ENCODE results near the gene APCDD1L. TPM values are rescaled to one million over a fixed set of nuclear protein-coding genes. Genes with fewer than 3 reads are reported as not detected.
"Not testable (repeated sequence)": the region's sequence is repeated elsewhere in the genome, so short reads cannot be mapped to it uniquely, and the experiment has no call there.

The APCDD1L gene
- total RNA-seq, 1 donor from 2014 or later: not detected

DNA sequence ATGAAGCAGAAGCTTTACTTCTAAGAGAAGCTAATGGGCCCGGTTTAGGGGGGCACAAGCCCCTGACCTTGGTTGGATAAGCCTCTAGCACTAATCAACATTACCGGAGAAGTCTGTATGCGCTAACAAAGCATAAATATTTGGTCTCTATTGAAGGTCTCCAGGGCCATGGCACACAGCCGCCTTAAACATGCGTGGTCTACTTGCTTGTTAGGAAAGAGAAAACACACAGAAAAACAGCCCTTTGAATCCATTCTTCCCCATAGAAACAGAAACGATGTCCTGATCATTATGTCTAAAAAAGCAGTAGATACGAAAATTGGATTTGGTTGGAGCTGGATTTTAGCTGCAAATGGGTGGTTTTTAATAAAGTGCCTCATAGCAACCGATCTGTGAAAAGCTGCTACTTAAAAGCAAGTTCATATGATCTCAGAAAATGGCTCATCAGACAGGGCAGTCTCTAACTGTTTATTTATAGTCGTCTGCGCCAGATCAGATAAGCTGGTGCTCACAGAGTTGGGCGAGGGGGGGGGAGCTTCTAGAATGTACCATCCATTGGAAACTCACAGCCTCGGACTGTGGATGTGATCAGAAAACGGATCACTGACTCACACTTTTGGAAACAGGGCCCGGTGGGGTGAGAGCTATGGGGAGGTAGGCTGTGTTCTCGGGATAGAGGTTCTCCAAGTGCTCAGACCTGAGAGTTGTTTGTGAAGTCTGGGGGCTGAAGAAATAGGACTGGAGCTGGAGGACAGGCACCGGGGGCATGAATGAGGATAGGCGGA, 35.3 kb upstream of the APCDD1L start:
- peaks cover 14% of the 10 kb centered on the region for H3K27me3 Mint-ChIP-seq (ENCODE audit: low read depth)
- H3K4me1 Mint-ChIP-seq (ENCODE audit: low read depth): no peaks in the 10 kb centered on the region
- H3K4me3 Mint-ChIP-seq (ENCODE audit: low read depth): no peak overlapping the region
- H3K36me3 Mint-ChIP-seq (ENCODE audit: low read depth): no peaks in the 10 kb centered on the region
- no peaks in the 10 kb centered on the region for H3K9me3 Mint-ChIP-seq
- H3K27ac Mint-ChIP-seq: no peak overlapping the region
- DNase-seq (ENCODE audit: low spot score): no peak
- intact Hi-C loops (cut with micrococcal nuclease): no loop called here

DNA sequence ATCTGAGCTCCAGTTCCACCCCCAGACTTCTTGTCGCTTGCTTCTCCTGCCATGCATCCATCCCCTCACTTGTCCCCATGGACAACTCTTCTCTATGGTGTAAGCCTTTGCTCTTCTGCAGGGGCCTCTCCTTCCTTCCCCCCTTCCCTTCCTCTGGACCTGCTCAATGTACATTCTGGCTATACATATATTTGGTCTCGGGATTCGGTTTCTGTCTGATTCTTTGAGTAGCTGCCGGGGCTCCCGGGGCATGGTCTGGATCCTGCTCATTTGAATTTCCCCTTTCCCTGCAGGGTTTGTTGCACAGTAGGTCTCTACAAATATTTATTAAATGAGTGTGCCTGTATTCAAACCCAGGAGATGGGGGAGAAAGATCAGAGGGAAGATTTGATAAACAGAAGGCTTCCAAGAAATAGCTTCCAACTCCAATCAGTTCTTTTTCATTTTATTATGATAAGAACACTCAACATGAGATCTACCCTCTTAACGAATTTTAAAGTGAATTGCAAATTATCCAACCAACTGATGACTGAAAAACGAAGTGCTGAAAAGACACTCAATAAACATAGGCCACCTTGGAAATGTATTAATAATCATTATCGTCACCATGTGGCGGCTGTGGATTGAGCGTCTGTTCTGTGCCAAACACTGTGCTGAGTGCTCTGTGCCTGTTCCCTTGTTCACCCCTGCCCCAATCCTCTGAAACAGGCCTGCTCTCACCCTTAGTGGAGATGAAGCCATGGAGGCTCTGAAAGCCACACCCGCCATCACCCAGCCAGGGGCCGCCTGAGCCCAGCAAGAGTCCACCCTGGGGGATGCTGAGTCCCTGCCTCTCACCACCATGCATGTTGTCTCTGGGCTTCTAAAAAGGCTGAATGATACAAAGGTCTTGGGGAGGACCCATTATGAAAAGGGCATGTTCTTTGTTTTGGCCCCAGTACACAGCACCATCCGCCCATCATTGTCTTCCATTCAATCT, 34.3 kb upstream of the APCDD1L start:
- Mint-ChIP-seq H3K9me3 (no peaks in the 10 kb centered on the region), H3K27me3 (ENCODE audit: low read depth) (peaks cover 13% of the 10 kb centered on the region)

DNA sequence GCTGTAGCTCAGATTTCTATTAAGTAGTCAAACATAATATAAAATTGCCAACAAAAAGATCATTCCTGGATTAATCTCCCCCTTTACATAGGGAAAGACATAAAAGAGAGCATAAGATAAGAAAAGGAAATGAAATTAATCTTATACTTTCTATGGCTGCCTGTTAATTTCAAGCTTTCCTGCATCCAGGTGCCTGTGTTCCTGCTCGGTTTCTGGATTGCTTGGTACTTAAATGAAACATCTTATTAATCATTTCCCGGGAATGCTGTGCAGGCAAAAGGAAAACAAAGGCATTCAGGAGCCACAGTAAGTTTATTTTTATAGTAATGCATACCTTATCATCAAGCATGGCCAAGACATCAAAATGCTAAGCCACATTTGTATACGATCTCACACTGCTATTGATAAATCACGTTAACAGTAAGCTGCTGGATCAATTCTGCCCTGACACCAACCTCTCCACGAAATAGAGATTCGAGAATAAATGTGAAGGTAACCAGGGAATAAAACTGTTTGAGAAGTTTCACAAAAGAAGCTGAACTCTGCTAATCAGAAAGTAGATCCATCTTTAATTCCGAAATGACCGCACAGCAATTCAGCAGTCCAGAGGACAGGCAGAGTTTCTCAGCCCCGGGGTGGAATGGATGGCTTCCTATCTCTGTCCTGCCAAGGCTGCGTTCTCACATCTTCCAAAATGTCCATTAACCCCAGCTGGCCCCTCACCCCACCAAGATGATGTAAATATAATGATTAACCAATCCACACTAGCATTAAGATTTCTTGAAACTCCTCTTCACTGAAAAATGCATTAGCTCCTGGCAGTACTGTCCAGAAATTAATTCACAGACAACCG, 32.6 kb upstream of the APCDD1L start:
- H3K27me3 Mint-ChIP-seq (ENCODE audit: low read depth): peaks cover 7% of the 10 kb centered on the region
- no peaks in the 10 kb centered on the region for H3K36me3 Mint-ChIP-seq (ENCODE audit: low read depth)
- no peaks in the 10 kb centered on the region for H3K4me1 Mint-ChIP-seq (ENCODE audit: low read depth)
- no peaks in the 10 kb centered on the region for H3K9me3 Mint-ChIP-seq
- no peak overlapping the region for H3K27ac Mint-ChIP-seq
- intact Hi-C loops (cut with micrococcal nuclease): no loop called here
- no peak overlapping the region for H3K4me3 Mint-ChIP-seq (ENCODE audit: low read depth)
- no peak for DNase-seq (ENCODE audit: low spot score)

More for the DNA sequence above, 34.3 kb upstream of the APCDD1L start:
- H3K27ac Mint-ChIP-seq: no peak overlapping the region
- H3K4me1 Mint-ChIP-seq (ENCODE audit: low read depth): no peaks in the 10 kb centered on the region
- intact Hi-C loops (cut with micrococcal nuclease): no loop called here
- H3K4me3 Mint-ChIP-seq (ENCODE audit: low read depth): no peak overlapping the region
- no peak for DNase-seq (ENCODE audit: low spot score)
- H3K36me3 Mint-ChIP-seq (ENCODE audit: low read depth): no peaks in the 10 kb centered on the region

DNA sequence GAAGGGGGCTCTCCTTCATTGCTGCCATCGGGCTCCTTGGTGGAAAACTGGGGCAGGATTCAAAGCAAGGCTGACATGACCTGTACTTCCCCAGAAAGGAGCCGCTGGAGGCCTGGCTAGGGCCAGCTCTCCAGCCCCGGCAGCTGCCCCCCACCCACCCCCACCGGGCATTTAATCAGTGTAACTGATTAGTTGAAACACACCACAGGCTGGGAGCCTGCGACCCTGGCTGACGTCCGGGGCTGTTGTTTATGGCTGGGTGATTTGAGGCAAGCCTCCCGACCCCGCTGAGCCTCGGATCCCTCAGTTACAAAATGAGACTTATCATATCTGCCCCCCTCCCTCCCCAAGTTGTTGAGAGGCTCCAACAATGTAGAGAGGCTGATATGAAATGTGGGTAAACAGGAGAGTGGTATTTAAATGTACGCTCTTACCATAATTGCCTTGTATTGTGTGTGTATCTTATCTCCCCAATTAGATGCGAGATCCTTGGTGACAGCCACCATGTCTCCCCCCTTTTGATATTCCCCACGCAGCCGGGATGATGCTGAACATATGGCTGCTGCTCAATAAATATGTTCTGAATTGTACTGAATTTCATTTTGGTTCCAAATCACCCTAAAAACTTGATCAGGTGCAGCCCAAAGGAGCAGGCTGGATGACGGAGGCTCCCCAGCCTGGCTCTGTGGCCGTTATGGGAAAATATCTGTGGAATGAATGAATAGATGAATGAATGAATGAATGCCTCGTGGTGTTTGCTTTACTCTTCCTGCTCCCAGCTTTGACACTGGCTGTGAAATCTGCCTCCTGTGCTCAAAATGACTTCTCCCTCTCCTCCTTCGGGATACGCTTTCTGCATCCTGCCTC, 31.8 kb upstream of the APCDD1L start:
- H3K27me3 Mint-ChIP-seq (ENCODE audit: low read depth): peaks cover 4% of the 10 kb centered on the region
- H3K27ac Mint-ChIP-seq: no peak overlapping the region
- H3K36me3 Mint-ChIP-seq (ENCODE audit: low read depth): no peaks in the 10 kb centered on the region
- intact Hi-C loops (cut with micrococcal nuclease): no loop called here
- no peaks in the 10 kb centered on the region for H3K9me3 Mint-ChIP-seq
- no peak overlapping the region for H3K4me3 Mint-ChIP-seq (ENCODE audit: low read depth)
- DNase-seq (ENCODE audit: low spot score): no peak
- peaks cover 1% of the 10 kb centered on the region for H3K4me1 Mint-ChIP-seq (ENCODE audit: low read depth)

DNA sequence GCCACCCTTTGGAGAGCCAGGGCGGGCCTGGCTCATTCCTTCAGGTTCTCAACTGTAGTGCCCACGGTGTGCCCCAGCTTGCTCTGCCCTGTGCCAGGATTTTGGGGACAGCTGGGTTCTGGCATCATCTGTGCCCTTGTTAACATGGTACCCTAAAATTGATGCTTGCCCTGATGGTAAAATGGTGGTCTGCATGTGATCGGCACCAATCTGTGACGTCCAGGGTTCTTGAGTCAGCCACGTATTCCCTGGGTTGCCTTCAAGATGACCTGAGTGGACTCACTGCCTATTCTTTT, 31.2 kb upstream of the APCDD1L start:
- no peaks in the 10 kb centered on the region for H3K36me3 Mint-ChIP-seq (ENCODE audit: low read depth)
- no peak overlapping the region for H3K4me3 Mint-ChIP-seq (ENCODE audit: low read depth)
- H3K9me3 Mint-ChIP-seq: no peaks in the 10 kb centered on the region
- peaks cover 4% of the 10 kb centered on the region for H3K27me3 Mint-ChIP-seq (ENCODE audit: low read depth)
- no peak overlapping the region for H3K27ac Mint-ChIP-seq
- intact Hi-C loops (cut with micrococcal nuclease): no loop called here
- DNase-seq (ENCODE audit: low spot score): no peak
- peaks cover 3% of the 10 kb centered on the region for H3K4me1 Mint-ChIP-seq (ENCODE audit: low read depth)

DNA sequence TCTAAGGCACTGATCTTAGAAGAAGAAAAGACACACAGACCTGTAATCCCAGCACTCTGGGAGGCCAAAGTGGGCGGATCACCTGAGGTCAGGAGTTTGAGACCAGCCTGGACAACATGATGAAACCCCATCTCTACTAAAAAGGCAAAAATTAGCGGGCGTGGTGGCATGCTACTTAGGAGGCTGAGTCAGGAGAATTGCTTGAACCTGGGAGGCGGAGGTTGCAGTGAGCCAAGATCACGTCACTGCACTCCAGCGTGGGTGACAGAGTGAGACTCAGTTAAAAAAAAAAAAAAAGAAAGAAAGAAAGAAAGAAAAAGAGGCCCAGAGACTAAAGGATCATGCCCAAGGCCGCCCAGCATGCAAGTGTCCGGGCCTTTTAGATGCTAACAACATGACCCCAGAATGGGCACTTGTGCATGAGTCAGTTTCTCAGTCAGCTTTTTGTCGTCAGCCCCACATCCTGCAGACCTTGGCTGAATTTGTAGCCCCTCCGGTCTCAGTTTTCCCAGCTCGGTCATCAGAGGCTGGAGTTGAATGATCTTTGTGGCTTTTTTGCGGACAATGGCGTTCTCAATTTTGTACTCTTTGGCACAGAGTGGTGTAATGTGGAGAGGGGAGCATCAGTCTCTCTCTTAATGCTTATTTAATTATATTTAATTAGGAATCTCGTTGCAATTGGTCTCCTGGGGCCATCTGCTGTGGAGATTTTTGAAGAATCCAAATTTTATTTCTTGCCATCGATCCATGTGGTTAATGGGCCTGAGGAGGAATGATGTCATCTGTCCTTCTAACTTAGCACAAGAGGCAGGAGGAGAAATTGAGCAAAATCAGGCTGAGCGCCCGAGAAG, 30.6 kb upstream of the APCDD1L start:
- DNase-seq (ENCODE audit: low spot score): no peak
- Mint-ChIP-seq H3K27me3 (ENCODE audit: low read depth) (peaks cover 4% of the 10 kb centered on the region), H3K4me1 (ENCODE audit: low read depth) (peaks cover 3% of the 10 kb centered on the region), H3K27ac (no peak overlapping the region), H3K4me3 (ENCODE audit: low read depth) (no peak overlapping the region), H3K9me3 (no peaks in the 10 kb centered on the region), H3K36me3 (ENCODE audit: low read depth) (no peaks in the 10 kb centered on the region)
- intact Hi-C loops (cut with micrococcal nuclease): no loop called here

DNA sequence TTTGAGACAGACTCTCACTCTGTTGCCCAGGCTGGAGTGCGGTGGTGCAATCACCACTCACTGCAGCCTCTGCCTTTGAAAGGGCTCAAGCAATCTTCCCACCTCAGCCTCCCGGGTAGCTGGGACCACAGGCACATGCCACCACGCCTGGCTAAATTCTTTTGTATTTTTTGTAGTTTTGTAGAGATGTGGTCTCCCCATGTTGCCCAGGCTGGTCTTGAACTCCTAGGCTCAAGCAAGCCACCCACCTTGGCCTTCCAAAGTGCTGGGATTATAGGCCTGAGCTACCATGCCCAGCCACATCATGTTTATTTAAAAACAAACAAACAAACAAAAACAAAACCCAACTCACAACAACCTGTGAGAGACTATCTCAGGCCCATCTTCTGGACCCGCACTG, 29.7 kb upstream of the APCDD1L start:
- intact Hi-C loops (cut with micrococcal nuclease): no loop called here
- Mint-ChIP-seq H3K4me3 (ENCODE audit: low read depth) (no peak overlapping the region), H3K4me1 (ENCODE audit: low read depth) (peaks cover 3% of the 10 kb centered on the region), H3K36me3 (ENCODE audit: low read depth) (no peaks in the 10 kb centered on the region), H3K27me3 (ENCODE audit: low read depth) (peaks cover 4% of the 10 kb centered on the region), H3K27ac (no peak overlapping the region), H3K9me3 (no peaks in the 10 kb centered on the region)
- DNase-seq (ENCODE audit: low spot score): no peak

DNA sequence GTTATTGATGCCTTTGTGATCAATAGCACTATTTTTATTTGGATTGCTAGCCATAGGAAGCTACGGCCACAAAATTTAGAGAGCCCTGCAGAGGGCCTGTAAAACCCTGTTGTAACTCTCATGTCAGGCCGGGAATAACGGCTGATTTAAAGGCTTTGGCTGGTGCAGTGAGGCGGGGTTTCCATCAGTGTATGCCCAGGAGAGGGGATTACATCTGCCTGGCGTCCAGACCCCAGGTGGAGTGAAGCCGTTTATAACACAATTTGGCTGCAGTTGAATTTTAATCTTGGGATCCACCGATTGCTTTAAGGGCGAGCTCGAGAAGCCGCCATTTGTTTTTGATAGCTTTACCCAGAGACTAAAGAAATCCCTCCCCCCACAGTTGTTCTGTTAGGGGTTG, 29.1 kb upstream of the APCDD1L start:
- intact Hi-C loops (cut with micrococcal nuclease): no loop called here
- Mint-ChIP-seq H3K27ac (no peak overlapping the region), H3K4me3 (ENCODE audit: low read depth) (no peak overlapping the region), H3K9me3 (peaks cover 3% of the 10 kb centered on the region), H3K27me3 (ENCODE audit: low read depth) (peaks cover 4% of the 10 kb centered on the region), H3K36me3 (ENCODE audit: low read depth) (no peaks in the 10 kb centered on the region), H3K4me1 (ENCODE audit: low read depth) (peaks cover 3% of the 10 kb centered on the region)
- no peak for DNase-seq (ENCODE audit: low spot score)

DNA sequence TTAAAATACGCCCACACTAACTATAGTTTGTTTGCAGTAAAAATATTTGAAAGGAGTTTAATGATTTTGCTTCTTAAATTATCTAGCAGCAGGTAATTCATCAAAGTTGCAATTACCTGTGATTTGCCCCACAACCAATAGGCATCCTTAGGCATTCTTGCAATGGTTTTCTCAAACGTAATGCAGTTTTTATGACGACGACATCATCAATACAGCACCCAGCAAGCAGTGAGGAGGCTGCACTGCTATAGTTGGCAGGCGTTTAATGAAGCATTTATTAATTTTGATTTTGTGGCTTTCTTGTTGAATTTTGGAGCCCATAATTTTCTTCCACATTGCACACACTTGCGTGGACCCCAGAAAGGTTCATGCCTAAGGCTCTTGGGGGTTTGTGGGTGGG, 28.1 kb upstream of the APCDD1L start:
- no peak for DNase-seq (ENCODE audit: low spot score)
- intact Hi-C loops (cut with micrococcal nuclease): no loop called here
- Mint-ChIP-seq H3K27me3 (ENCODE audit: low read depth) (peaks cover 2% of the 10 kb centered on the region), H3K4me3 (ENCODE audit: low read depth) (no peak overlapping the region), H3K27ac (no peak overlapping the region), H3K36me3 (ENCODE audit: low read depth) (no peaks in the 10 kb centered on the region), H3K4me1 (ENCODE audit: low read depth) (peaks cover 7% of the 10 kb centered on the region), H3K9me3 (peaks cover 8% of the 10 kb centered on the region)

DNA sequence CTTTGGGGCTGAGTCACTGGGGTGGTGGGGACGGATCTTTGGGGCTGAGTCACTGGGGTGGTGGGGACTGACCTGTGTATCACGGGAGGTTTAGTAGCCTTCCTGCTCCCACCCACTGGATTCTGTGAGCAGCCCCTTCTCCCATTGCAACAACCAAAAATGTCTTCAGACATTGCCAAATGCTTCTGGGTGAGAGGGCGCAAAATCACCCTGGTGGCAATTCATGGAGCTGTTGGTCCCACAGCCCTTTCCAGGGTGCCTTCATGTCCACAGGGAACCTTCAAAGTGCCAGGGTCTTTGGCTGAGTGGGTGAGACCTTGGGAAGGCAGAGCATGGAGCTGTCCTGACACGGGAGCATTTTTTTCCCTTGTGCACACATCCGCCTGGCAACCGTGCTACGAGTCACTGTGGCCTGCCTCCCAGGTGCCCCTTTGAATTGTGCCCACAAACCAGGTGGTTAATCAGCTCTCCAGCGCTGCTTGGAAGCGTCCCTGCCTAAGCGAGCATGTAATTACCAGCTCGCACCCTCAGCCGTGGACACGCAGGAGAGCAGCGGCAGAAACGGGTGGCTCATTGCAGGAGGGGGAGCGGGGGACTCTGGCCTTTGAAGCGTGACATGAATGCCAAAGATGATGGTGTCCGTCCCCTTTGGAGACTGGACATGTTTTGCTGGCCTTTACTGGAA, 27.4 kb upstream of the APCDD1L start:
- peaks cover 7% of the 10 kb centered on the region for H3K4me1 Mint-ChIP-seq (ENCODE audit: low read depth)
- no peak overlapping the region for H3K4me3 Mint-ChIP-seq (ENCODE audit: low read depth)
- no peak overlapping the region for H3K27ac Mint-ChIP-seq
- DNase-seq (ENCODE audit: low spot score): no peak
- no peaks in the 10 kb centered on the region for H3K36me3 Mint-ChIP-seq (ENCODE audit: low read depth)
- H3K27me3 Mint-ChIP-seq (ENCODE audit: low read depth): peaks cover 2% of the 10 kb centered on the region
- intact Hi-C loops (cut with micrococcal nuclease): no loop called here
- H3K9me3 Mint-ChIP-seq: peaks cover 15% of the 10 kb centered on the region

DNA sequence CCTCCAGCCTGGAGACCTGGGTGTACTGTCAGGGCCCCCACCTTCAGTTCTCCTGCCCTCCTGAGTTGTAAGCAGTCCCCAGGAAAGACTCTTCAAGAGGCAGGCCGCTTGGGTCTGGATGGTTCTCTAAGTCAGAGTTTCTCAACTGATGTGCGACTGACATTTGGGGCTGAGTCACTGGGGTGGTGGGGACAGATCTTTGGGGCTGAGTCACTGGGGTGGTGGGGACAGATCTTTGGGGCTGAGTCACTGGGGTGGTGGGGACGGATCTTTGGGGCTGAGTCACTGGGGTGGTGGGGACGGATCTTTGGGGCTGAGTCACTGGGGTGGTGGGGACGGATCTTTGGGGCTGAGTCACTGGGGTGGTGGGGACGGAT, 26.8 kb upstream of the APCDD1L start:
- H3K4me3 Mint-ChIP-seq (ENCODE audit: low read depth); H3K36me3 Mint-ChIP-seq (ENCODE audit: low read depth); DNase-seq (ENCODE audit: low spot score); H3K27me3 Mint-ChIP-seq (ENCODE audit: low read depth); H3K27ac Mint-ChIP-seq; H3K4me1 Mint-ChIP-seq (ENCODE audit: low read depth); intact Hi-C loops (cut with micrococcal nuclease): not testable (repeated sequence)
- H3K9me3 Mint-ChIP-seq: peaks cover 16% of the 10 kb centered on the region

Measured in activated T-helper 2 cell treated with anti-CD3 and anti-CD28 coated beads, Interferon-gamma antibody, Interleukin-2, Interleukin-4, amounts not matched to agents 10 μg/mL and 5 μg/mL and 100 μg/mL, durations not matched to agents 14 hours and 24 hours and 36 hours (primary cell).